CD8-positive, alpha-beta memory T cell (primary cell): ENCODE results near the gene COL6A2. TPM values are rescaled to one million over a fixed set of nuclear protein-coding genes. Genes with fewer than 3 reads are reported as not detected.
"Not testable (repeated sequence)": the region's sequence is repeated elsewhere in the genome, so short reads cannot be mapped to it uniquely, and the experiment has no call there.

Experiments
- CTCF ChIA-PET: fragments of 350-600 bp; sonication (Branson Sonifier 250); formaldehyde crosslinking; loops from one replicate; lab custom pipeline; 2021; ENCODE audit warnings: antibody characterized with exemption; lab: Charles Lee
- POLR2A ChIA-PET: fragments of 350-600 bp; sonication (Branson Sonifier 250); formaldehyde crosslinking; loops from one replicate; lab custom pipeline; 2021; ENCODE audit warnings: antibody characterized with exemption; lab: Charles Lee
- DNase-seq, 5 donors: peaks; one replicate each; pipeline versions ENCODE4 v3.0.0 to v3.0.0-alpha.2; 2020 to 2022; ENCODE audit warnings: mixed read lengths in 1 of 5
- H3K27ac ChIP-seq: one replicate; pipeline ENCODE4 v1.7.0; 2013; ENCODE audit warnings: low read depth, mild to moderate bottlenecking, low read length, moderate library complexity
- H3K27me3 ChIP-seq: 2 replicates; pipeline ENCODE4 v1.7.0; 2013; ENCODE audit warnings: low read length, mild to moderate bottlenecking; ENCODE audit not compliant: insufficient read depth, poor library complexity, severe bottlenecking
- H3K36me3 ChIP-seq: 2 replicates; pipeline ENCODE4 v1.7.0; 2013; ENCODE audit warnings: mild to moderate bottlenecking, low read length, moderate library complexity; ENCODE audit not compliant: insufficient read depth
- H3K4me1 ChIP-seq: 2 replicates; pipeline ENCODE4 v1.7.0; 2013; ENCODE audit warnings: mild to moderate bottlenecking, low read length, moderate library complexity; ENCODE audit not compliant: insufficient read depth
- H3K4me3 ChIP-seq: 2 replicates; pipeline ENCODE4 v1.7.0; 2013; ENCODE audit warnings: mild to moderate bottlenecking, low read length
- H3K9me3 ChIP-seq: 2 replicates; pipeline ENCODE4 v1.7.0; 2013; ENCODE audit warnings: mild to moderate bottlenecking, low read length
- H3K27ac Mint-ChIP-seq, 8 donors: one replicate each; pipeline ENCODE4 v1.8.0; 2020 to 2021; ENCODE audit warnings: mixed read lengths in 8 of 8, mild to moderate bottlenecking in 6 of 8, inconsistent platforms in 3 of 8, moderate library complexity in 3 of 8
- H3K27me3 Mint-ChIP-seq, 2 donors: one replicate each; pipeline ENCODE4 v1.8.0; 2020 to 2021; ENCODE audit warnings: mixed read lengths in 2 of 2, mild to moderate bottlenecking in 1 of 2, moderate library complexity in 1 of 2
- H3K36me3 Mint-ChIP-seq, 3 donors: one replicate each; pipeline ENCODE4 v1.8.0; 2020 to 2021; ENCODE audit warnings: mixed read lengths in 3 of 3, inconsistent platforms in 1 of 3, mild to moderate bottlenecking in 1 of 3
- H3K4me1 Mint-ChIP-seq, 3 donors: one replicate each; pipeline ENCODE4 v1.8.0; 2020 to 2021; ENCODE audit warnings: mixed read lengths in 3 of 3, inconsistent platforms in 1 of 3, mild to moderate bottlenecking in 1 of 3
- H3K4me3 Mint-ChIP-seq, 7 donors: one replicate each; pipeline ENCODE4 v1.8.0; 2020 to 2021; ENCODE audit warnings: mixed read lengths in 7 of 7, mild to moderate bottlenecking in 6 of 7, moderate library complexity in 4 of 7, inconsistent platforms in 2 of 7
- H3K9me3 Mint-ChIP-seq, 5 donors: one replicate each; pipeline ENCODE4 v1.8.0; 2020 to 2022; ENCODE audit warnings: mixed read lengths in 5 of 5, mild to moderate bottlenecking in 3 of 5, moderate library complexity in 2 of 5, inconsistent platforms in 1 of 5
- polyA plus RNA-seq: library from polyadenylated mRNA; unstranded; fragments of 300-500 nt; fragmentation: Illumina TruSeq; gene quantifications from one replicate; pipeline ENCODE4 v1.2.3, GENCODE V29; 2021
- total RNA-seq, 2 experiments: library from RNA; stranded (reverse); gene quantifications; one replicate each; pipeline ENCODE4 v1.2.3, GENCODE V29; 2021

The COL6A2 gene
- total and polyA plus RNA-seq, 3 experiments from 2014 or later = 17.4 to 25.1 (median 22.8) TPM

DNA sequence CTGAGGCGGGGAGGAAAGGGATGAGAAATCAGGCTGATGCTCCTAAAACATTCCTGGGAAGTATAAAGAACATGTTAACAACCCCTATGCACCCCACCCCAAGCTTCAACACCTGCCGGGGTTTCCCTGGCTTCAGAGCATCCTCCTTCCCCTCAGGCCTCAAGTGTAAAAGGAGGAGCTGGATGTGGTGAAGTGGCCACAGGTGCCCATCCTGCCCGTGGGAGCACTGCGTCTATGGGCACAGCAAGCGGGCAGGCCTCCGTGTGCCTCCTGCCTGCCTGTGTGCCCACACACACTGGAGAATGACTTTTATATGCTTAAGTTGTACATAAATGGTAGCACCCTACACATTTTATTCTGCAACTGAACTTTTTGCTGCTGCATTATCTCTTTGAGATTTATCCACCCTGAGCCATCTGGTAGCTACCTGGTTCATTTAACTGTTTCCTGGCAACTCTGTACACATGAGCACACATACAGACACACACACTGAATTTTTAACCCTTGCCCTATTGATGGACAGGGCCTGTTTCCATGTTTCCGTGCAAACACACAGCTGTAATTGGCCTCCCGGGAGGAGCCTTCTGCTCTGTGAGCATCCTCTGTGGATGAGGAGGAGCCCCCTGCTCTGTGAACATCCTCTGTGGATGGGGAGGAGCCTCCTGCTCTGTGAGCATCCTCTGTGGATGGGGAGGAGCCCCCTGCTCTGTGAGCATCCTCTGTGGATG, 70.9 kb downstream of the COL6A2 start:
- Mint-ChIP-seq H3K27ac (no peak overlapping the region), H3K27me3 (peaks cover 2 to 22% of the 10 kb centered on the region in 2 donors), H3K9me3 (peaks cover 0 to 11% (median 3%) of the 10 kb centered on the region in 5 donors), H3K4me3 (no peak overlapping the region), H3K4me1 (peaks cover 5 to 7% (median 6%) of the 10 kb centered on the region in 3 donors), H3K36me3 (peaks cover 0 to 1% (median 1%) of the 10 kb centered on the region in 3 donors)
- Histone ChIP-seq H3K36me3 (no peaks in the 10 kb centered on the region), H3K4me1 (peaks cover 6% of the 10 kb centered on the region), H3K27me3 (no peaks in the 10 kb centered on the region), H3K9me3 (no peaks in the 10 kb centered on the region), H3K4me3 (no peak overlapping the region), H3K27ac (no peak overlapping the region)
- POLR2A ChIA-PET = no interaction called here
- CTCF ChIA-PET = no interaction called here
- peak in 1 of 5 donors; percentile 16 for DNase-seq

DNA sequence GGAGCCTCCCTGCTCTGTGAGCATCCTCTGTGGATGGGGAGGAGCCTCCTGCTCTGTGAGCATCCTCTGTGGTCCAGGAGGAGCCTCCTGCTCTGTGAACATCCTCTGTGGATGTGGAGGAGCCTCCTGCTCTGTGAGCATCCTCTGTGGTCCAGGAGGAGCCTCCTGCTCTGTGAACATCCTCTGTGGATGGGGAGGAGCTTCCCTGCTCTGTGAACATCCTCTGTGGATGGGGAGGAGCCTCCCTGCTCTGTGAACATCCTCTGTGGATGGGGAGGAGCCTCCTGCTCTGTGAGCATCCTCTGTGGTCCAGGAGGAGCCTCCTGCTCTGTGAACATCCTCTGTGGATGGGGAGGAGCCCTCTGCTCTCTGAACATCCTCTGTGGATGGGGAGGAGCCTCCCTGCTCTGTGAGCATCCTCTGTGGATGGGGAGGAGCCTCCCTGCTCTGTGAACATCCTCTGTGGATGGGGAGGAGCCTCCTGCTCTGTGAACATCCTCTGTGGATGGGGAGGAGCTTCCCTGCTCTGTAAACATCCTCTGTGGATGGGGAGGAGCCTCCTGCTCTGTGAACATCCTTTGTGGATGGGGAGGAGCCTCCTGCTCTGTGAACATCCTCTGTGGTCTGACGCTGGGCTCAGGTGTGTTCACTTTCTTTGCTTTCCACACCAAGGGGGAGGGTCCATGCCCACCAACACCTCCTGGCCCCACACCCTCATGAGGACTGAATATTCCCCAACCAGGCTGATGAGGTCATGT, 72.7 kb downstream of the COL6A2 start:
- H3K27ac ChIP-seq, H3K4me1 ChIP-seq, CTCF ChIA-PET, H3K4me3 ChIP-seq, H3K4me1 Mint-ChIP-seq, H3K9me3 ChIP-seq, H3K36me3 ChIP-seq, H3K27me3 ChIP-seq, POLR2A ChIA-PET: not testable (repeated sequence)
- peak overlapping the region in 1 of 7 donors; percentile 20 for H3K4me3 Mint-ChIP-seq
- peaks cover 0 to 14% (median 3%) of the 10 kb centered on the region in 3 donors for H3K36me3 Mint-ChIP-seq
- H3K27ac Mint-ChIP-seq = peak overlapping the region in 3 of 8 donors; percentile 34 to 87 (median 78)
- H3K27me3 Mint-ChIP-seq = peaks cover 5 to 24% of the 10 kb centered on the region in 2 donors
- H3K9me3 Mint-ChIP-seq = peaks cover 13 to 24% (median 17%) of the 10 kb centered on the region in 5 donors
- peak in 4 of 5 donors; percentile 17 to 49 (median 26) for DNase-seq

DNA sequence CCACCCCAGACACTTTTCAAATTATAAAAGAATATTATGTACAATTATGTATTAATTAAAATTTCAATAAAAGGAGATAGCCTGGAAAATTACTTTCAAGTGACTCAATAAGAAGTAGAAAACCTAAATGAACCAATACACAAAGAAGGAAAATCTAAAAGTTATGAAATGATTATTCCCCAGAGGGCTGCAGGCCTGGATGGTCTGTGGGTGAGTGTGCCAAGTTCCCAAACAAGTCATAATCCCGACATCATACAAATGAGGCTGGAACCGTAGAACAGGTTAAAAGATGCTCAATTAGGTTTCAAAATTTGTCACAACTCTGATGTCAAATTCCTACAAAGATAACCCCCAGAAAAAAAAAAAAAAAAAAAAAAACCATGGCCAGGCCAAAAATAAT, 73.7 kb downstream of the COL6A2 start:
- Histone ChIP-seq H3K27me3 (no peaks in the 10 kb centered on the region), H3K36me3 (no peaks in the 10 kb centered on the region), H3K4me3 (no peak overlapping the region), H3K4me1 (peaks cover 6% of the 10 kb centered on the region), H3K27ac (no peak overlapping the region), H3K9me3 (no peaks in the 10 kb centered on the region)
- H3K36me3 Mint-ChIP-seq = peaks cover 0 to 23% (median 3%) of the 10 kb centered on the region in 3 donors
- no peak overlapping the region for H3K4me3 Mint-ChIP-seq
- POLR2A ChIA-PET = no interaction called here
- peak overlapping the region in 1 of 8 donors; percentile 34 for H3K27ac Mint-ChIP-seq
- no peak for DNase-seq
- H3K4me1 Mint-ChIP-seq = peaks cover 5 to 7% (median 6%) of the 10 kb centered on the region in 3 donors
- peaks cover 6 to 29% of the 10 kb centered on the region in 2 donors for H3K27me3 Mint-ChIP-seq
- CTCF ChIA-PET = no interaction called here
- peaks cover 13 to 30% (median 24%) of the 10 kb centered on the region in 5 donors for H3K9me3 Mint-ChIP-seq

DNA sequence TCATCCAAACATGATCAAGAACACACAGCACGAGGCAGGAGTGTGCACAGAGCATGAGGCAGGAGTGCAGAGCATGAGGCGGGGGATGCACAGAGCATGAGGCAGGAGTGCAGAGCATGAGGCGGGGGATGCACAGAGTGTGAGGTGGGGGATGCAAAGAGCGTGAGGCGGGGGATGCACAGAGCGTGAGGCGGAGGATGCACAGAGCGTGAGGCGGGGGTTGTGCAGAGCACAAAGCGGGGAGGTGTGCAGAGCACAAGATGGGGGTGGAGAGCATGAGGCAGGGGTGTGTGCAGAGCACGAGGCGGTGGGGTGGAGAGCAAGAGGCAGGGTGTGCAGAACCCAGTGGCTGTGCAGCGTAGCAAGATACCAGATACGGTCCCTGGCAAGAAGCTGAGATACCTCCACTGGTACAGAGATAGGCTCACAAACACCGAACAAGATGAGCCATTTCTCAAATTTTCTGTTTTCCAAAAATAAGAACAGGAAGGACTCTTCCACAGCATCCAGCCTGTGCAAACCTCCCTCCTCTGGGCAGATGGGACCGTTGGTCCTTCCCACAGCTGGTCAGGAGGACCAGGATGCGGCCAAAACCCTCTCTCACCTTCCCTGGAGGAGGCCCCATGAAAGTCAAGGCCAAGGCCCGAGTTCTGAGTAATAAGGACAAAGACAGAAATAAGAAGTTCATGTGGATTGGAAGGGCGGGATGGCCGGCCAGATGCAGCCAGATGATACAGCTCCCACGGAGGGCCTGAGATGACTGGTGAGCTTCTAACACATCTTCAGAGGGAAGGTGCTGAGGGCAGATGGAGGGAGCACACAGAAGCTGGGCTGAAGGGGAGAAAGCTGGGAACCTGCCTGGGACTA, 74.3 kb downstream of the COL6A2 start:
- no peaks in the 10 kb centered on the region for H3K36me3 ChIP-seq
- Mint-ChIP-seq H3K36me3 (peaks cover 0 to 27% (median 2%) of the 10 kb centered on the region in 3 donors), H3K9me3 (peaks cover 13 to 30% (median 25%) of the 10 kb centered on the region in 5 donors), H3K4me1 (peaks cover 5 to 7% (median 6%) of the 10 kb centered on the region in 3 donors), H3K27ac (peak overlapping the region in 1 of 8 donors; percentile 34), H3K4me3 (no peak overlapping the region), H3K27me3 (peaks cover 6 to 29% of the 10 kb centered on the region in 2 donors)
- H3K4me3 ChIP-seq = no peak overlapping the region
- H3K9me3 ChIP-seq = no peaks in the 10 kb centered on the region
- POLR2A ChIA-PET = no interaction called here
- CTCF ChIA-PET = no interaction called here
- no peak overlapping the region for H3K27ac ChIP-seq
- peaks cover 6% of the 10 kb centered on the region for H3K4me1 ChIP-seq
- no peaks in the 10 kb centered on the region for H3K27me3 ChIP-seq
- DNase-seq = peak in 1 of 5 donors; percentile 16

DNA sequence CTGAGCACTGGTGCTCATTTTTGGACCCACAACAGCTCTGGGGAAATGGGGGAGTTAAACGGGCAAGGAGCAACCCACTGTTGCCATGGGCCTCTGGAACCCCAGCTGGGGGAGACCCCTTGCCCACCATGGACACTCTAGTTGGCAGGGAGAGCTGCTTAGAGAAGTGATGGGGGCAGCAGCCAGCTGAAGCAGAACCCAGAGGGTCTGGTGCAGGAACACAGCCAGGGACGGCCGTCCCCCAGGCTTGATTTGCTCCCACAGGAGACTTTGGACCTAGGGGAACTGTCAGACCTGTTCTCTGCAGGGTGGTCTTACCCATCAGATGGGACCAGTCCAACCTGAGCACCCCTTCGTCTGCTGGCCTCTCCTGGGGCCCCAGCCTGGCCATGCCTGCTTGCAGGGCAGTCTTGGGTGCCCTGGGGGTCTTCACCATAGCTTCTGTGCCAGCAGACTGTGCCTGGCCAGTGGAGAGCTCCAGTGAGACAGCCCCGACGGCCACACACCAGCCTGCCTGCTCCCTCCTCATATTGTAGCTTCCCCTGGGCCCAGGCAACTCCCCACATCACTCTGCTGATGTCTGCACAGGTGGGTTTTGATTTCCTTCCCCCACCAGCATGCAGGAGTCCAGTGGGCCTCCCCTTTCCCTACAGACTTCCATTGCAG, 75.1 kb downstream of the COL6A2 start:
- H3K4me3 Mint-ChIP-seq = no peak overlapping the region
- CTCF ChIA-PET = no interaction called here
- H3K27ac Mint-ChIP-seq = no peak overlapping the region
- POLR2A ChIA-PET = no interaction called here
- Histone ChIP-seq H3K4me1 (peaks cover 6% of the 10 kb centered on the region), H3K36me3 (no peaks in the 10 kb centered on the region), H3K27me3 (no peaks in the 10 kb centered on the region), H3K4me3 (no peak overlapping the region), H3K27ac (no peak overlapping the region), H3K9me3 (no peaks in the 10 kb centered on the region)
- H3K36me3 Mint-ChIP-seq = peaks cover 0 to 27% (median 2%) of the 10 kb centered on the region in 3 donors
- peaks cover 5 to 7% (median 6%) of the 10 kb centered on the region in 3 donors for H3K4me1 Mint-ChIP-seq
- H3K27me3 Mint-ChIP-seq = peaks cover 6 to 26% of the 10 kb centered on the region in 2 donors
- H3K9me3 Mint-ChIP-seq = peaks cover 13 to 34% (median 25%) of the 10 kb centered on the region in 5 donors
- no peak for DNase-seq

DNA sequence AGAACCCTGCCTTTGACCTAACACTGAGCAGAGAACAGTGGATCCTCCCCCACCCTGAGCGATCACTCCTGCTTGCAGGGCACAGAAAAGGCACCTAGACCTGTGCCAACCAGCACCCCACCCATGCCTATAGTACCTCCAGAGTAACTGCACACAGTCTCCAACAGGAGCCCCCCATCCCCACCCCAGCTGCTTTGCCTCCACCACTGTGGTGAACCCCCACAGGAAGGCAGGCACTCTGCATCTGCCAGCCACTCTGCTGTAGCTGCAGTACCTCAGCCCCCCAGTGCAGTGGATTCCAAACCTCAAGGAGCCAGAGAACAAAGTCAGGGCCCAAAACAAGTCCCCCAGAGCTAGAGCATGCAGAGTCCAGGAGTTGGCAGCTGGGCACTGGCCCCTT, 75.7 kb downstream of the COL6A2 start:
- POLR2A ChIA-PET = no interaction called here
- Histone ChIP-seq H3K27ac (no peak overlapping the region), H3K27me3 (no peaks in the 10 kb centered on the region), H3K4me1 (peaks cover 6% of the 10 kb centered on the region), H3K4me3 (no peak overlapping the region), H3K9me3 (no peaks in the 10 kb centered on the region), H3K36me3 (no peaks in the 10 kb centered on the region)
- Mint-ChIP-seq H3K27ac (no peak overlapping the region), H3K4me1 (peaks cover 5 to 7% (median 6%) of the 10 kb centered on the region in 3 donors), H3K27me3 (peaks cover 8 to 26% of the 10 kb centered on the region in 2 donors), H3K9me3 (peaks cover 13 to 34% (median 25%) of the 10 kb centered on the region in 5 donors), H3K36me3 (peaks cover 0 to 27% (median 2%) of the 10 kb centered on the region in 3 donors), H3K4me3 (no peak overlapping the region)
- no peak for DNase-seq
- CTCF ChIA-PET = no interaction called here

DNA sequence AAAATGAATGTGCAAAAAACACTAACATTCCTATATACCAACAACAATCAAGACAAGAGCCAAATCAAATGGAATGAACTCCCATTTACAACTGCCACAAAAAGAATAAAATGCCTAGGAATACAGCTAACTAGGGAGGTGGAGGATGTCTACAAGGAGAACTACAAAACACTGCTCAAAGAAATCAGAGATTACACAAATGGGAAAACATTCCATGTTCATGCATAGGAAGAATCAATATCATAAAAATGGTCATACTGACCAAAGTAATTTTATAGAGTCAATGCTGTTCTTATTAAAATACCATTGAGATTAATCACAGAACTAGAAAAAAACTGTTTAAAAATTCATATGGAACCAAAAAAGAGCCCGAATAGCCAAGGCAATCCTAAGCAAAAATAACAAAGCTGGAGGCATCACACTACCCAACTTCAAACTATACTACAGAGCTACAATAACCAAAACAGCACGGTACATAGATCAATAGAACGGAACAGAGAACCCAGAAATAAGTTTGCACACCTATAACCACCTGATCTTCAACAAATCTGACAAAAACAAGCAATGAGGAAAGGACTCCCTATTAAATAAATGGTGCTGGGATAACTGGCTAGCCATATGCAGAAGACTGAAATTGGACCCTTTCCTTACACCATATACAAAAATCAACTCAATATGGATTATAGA, 78.7 kb downstream of the COL6A2 start:
- H3K27ac ChIP-seq, POLR2A ChIA-PET, H3K4me1 ChIP-seq, CTCF ChIA-PET, H3K27me3 ChIP-seq, DNase-seq, H3K4me3 ChIP-seq, H3K36me3 ChIP-seq, H3K4me3 Mint-ChIP-seq, H3K9me3 ChIP-seq, H3K4me1 Mint-ChIP-seq, H3K27ac Mint-ChIP-seq: not testable (repeated sequence)
- H3K36me3 Mint-ChIP-seq = peaks cover 0 to 27% (median 2%) of the 10 kb centered on the region in 3 donors
- peaks cover 8 to 29% of the 10 kb centered on the region in 2 donors for H3K27me3 Mint-ChIP-seq
- peaks cover 13 to 33% (median 25%) of the 10 kb centered on the region in 5 donors for H3K9me3 Mint-ChIP-seq
